Gastroesophageal sphincter (tissue), 3 donors: Measurements from ENCODE around the gene WFDC12.
A peak's percentile ranks its signal among the peaks of the same experiment; 100 is the strongest.

Experiments
- EP300 ChIP-seq: sonication (generic); formaldehyde crosslinking; IDR thresholded peaks from one replicate; pipeline ENCODE4 v1.6.1; 2017; ENCODE audit warnings: antibody characterized with exemption, mild to moderate bottlenecking
- POLR2A ChIP-seq, 2 donors: fragments of 450-650 bp; IDR thresholded peaks; one replicate each; pipeline ENCODE4 v1.6.1; 2017; ENCODE audit warnings: antibody characterized with exemption in 2 of 2, mild to moderate bottlenecking in 2 of 2, moderate library complexity in 1 of 2
- POLR2AphosphoS5 ChIP-seq: sonication (generic); formaldehyde crosslinking; IDR thresholded peaks from one replicate; pipeline ENCODE4 v1.6.1; 2017; ENCODE audit warnings: antibody characterized with exemption
- TF ChIP-seq, protein P1 (sequence below), 4 experiments: fragments of 200-600 bp in 2 of 4; fragments of 450-650 bp in 2 of 4; sonication (generic) in 1 of 4; IDR thresholded peaks; one replicate each; pipeline ENCODE4 v1.5.1; 2017 to 2019; ENCODE audit warnings: antibody characterized with exemption in 4 of 4, mild to moderate bottlenecking in 2 of 4, moderate library complexity in 2 of 4

DNA sequence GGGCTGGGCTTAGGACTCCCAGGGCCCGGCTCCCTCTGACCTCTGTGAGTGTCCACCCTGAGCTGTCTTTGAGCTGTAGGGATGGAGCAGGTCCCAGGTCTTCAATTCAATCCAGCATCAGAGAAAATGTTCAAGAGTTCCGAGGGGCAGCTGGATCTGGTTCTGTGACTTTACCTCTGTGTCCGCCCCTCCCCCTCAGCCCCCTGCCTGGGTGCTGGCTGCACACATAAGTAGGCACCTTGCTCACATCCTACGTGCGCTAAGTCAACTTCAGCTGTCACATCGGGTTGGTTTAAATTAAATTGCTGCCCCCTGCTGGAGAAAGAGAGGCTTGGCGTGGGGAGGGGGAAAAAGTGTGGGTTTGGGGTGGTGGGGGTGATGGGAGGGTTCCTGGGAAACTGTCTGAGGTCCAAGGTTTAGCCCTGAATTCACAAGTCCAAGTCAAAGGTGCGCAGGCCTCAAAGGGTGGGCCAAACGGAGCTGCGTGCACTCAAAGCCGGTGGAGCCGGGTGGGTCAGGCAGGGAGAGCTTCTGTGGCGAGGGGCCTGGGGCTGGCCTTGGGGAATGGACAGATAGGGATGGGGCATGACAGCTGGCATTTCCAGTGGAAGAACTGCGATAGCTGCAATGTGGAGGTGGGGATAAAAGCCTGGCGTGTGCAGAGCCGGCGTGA lies 12.3 kb downstream of the WFDC12 start:
- TF ChIP-seq, protein P1, sequence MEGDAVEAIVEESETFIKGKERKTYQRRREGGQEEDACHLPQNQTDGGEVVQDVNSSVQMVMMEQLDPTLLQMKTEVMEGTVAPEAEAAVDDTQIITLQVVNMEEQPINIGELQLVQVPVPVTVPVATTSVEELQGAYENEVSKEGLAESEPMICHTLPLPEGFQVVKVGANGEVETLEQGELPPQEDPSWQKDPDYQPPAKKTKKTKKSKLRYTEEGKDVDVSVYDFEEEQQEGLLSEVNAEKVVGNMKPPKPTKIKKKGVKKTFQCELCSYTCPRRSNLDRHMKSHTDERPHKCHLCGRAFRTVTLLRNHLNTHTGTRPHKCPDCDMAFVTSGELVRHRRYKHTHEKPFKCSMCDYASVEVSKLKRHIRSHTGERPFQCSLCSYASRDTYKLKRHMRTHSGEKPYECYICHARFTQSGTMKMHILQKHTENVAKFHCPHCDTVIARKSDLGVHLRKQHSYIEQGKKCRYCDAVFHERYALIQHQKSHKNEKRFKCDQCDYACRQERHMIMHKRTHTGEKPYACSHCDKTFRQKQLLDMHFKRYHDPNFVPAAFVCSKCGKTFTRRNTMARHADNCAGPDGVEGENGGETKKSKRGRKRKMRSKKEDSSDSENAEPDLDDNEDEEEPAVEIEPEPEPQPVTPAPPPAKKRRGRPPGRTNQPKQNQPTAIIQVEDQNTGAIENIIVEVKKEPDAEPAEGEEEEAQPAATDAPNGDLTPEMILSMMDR (IDR thresholded peaks at IDR 0.05): peak in 1 of 4 experiments; percentile 48
- no peak for TF ChIP-seq POLR2A (IDR thresholded peaks at IDR 0.05)
- TF ChIP-seq POLR2AphosphoS5: no peak
- no peak for TF ChIP-seq EP300
